Measurements from ENCODE around the gene DFFA. TPM values are rescaled to one million over a fixed set of nuclear protein-coding genes. Genes with fewer than 3 reads are reported as not detected.
A peak's percentile ranks its signal among the peaks of the same experiment; 100 is the strongest.

The DFFA gene
- total and polyA plus RNA-seq, 11 donors = 10.4 to 27.6 (median 24.5) TPM

DNA sequence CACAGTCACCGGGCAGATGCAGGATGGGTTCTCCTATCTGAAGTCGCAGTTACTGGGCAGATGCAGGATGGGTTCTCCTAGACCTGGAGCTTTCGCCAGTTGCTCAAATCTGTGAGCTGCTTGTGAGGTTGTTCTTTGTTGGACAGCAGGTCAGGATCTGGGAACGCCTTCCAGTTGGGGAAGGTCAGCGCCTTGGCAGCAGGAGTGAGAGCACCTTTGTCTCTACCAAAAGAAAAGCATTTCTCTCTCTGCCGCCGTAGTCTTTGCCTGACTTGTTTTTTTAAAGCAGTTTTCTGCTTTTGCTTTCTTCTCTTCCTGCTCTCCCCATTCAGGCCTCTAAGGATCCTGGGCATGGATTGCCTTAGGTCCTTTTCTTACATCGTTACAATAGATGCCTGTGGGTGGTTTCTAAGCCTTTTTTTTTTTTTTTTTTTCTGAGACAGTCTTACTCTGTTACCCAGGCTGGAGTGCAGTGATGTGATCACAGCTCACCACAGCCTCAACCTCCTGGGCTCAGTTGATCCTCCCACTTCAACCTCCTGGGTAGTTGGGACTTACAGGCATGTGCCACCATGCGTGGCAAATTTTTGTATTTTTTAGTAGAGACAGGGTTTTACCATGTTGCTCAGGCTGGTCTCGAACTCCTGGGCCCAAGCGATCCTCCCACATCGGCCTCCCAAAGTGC, 18.1 kb upstream of the DFFA start:
- Histone ChIP-seq H3K27me3 (no peaks in the 10 kb centered on the region), H3K4me3 (no peak overlapping the region), H3K4me1 (peaks cover 0 to 24% (median 10%) of the 10 kb centered on the region in 12 donors), H3K36me3 (peaks cover 0 to 11% (median 3%) of the 10 kb centered on the region in 9 donors), H3K9me3 (peaks cover 0 to 10% (median 0%) of the 10 kb centered on the region in 12 donors), H3K27ac (no peak overlapping the region)
- TF ChIP-seq, protein P1, sequence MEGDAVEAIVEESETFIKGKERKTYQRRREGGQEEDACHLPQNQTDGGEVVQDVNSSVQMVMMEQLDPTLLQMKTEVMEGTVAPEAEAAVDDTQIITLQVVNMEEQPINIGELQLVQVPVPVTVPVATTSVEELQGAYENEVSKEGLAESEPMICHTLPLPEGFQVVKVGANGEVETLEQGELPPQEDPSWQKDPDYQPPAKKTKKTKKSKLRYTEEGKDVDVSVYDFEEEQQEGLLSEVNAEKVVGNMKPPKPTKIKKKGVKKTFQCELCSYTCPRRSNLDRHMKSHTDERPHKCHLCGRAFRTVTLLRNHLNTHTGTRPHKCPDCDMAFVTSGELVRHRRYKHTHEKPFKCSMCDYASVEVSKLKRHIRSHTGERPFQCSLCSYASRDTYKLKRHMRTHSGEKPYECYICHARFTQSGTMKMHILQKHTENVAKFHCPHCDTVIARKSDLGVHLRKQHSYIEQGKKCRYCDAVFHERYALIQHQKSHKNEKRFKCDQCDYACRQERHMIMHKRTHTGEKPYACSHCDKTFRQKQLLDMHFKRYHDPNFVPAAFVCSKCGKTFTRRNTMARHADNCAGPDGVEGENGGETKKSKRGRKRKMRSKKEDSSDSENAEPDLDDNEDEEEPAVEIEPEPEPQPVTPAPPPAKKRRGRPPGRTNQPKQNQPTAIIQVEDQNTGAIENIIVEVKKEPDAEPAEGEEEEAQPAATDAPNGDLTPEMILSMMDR (IDR thresholded peaks at IDR 0.05) = no peak
- no peak for TF ChIP-seq POLR2A (IDR thresholded peaks at IDR 0.05)
- intact Hi-C loops (cut with DNase I) = loop anchor here in 8 of 10 donors (5.0 to 10.0 kb wide), 5 partner anchors 56 to 454 kb away; partner anchors contain the start of gene CENPS (in 4 of the 8)
- DNase-seq (no peak), ATAC-seq (no peak)
- 74 to 79% (median 76%) methylated on average over 12 of the region's 12 CpGs for WGBS, 4 donors

DNA sequence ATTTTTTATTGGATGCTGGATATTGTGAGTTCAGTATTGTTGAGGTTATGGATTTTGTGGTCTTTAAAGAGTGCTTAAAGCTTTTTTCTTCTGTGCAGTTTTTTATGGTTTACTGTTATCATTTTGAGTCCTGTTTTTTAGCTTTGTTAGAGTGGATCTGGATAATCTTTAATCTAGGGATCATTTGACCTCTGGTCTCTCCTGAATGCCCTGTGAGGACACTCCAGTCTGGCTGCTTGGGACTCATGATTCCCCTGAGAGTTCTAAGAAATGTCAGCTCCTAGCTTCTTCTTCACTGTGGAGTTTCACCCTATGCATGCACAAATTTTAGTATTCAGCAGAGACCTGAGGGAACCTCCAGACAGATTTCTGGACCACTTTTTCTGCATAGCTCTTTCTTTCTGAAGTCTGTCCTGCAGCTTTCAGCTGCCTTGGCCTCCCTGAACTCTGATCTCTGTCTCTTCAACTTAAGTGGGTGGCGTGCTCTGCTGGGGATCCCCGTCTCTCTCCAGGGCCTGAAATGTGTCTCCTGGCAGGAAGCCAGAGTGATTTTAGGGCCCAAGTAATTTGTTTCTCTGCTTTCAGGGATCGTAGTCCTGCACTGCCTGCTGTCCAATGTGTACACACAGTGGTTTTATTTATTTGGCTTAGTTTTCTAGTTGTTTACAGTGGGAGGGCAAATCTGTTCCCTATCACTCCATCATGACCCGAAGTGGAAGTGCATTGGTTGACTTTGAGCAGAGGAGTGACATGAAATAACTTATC, 17.1 kb upstream of the DFFA start:
- Histone ChIP-seq H3K4me1 (peaks cover 0 to 15% (median 3%) of the 10 kb centered on the region in 12 donors), H3K9me3 (peaks cover 0 to 10% (median 0%) of the 10 kb centered on the region in 12 donors), H3K4me3 (no peak overlapping the region), H3K27me3 (no peaks in the 10 kb centered on the region), H3K36me3 (peaks cover 0 to 11% (median 3%) of the 10 kb centered on the region in 9 donors), H3K27ac (no peak overlapping the region)
- ATAC-seq (no peak), DNase-seq (no peak)
- intact Hi-C loops (cut with DNase I) = loop anchor here in 8 of 10 donors (5.0 to 10.0 kb wide), 5 partner anchors 55 to 455 kb away; partner anchors contain the start of gene CENPS (in 4 of the 8)
- 52 to 72% (median 58%) methylated on average over 3 to 4 of the region's 4 CpGs for WGBS, 4 donors
- TF ChIP-seq, protein P1 (IDR thresholded peaks at IDR 0.05) = no peak
- TF ChIP-seq POLR2A (IDR thresholded peaks at IDR 0.05) = no peak

DNA sequence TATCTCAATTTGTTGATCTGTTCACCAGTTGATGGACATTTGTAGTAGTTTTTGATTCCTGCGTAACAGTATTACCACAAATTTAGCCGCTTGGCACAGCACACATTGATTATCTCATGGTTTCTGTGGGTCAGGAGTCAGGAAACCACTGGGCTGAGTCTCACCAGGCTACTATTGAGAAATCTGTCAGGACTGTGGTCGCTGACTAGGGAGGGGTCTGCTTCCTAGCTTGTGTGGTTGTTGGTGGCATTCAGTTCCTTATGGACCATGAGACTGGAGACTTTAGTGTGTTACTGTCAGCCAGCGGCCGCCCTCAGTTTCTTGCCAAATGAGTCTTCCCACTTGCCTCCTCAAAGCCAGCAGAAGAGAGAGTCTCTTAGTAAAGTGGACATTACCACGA, 12.2 kb upstream of the DFFA start:
- Histone ChIP-seq H3K4me1 (peaks cover 0 to 24% (median 0%) of the 10 kb centered on the region in 12 donors), H3K36me3 (peaks cover 0 to 9% (median 2%) of the 10 kb centered on the region in 9 donors), H3K27ac (peak overlapping the region in 1 of 12 donors; percentile 28), H3K27me3 (no peaks in the 10 kb centered on the region), H3K4me3 (no peak overlapping the region), H3K9me3 (peaks cover 0 to 10% (median 0%) of the 10 kb centered on the region in 12 donors)
- DNase-seq (no peak), ATAC-seq (peak in 3 of 4 donors; percentile 7 to 33 (median 33))
- intact Hi-C loops (cut with DNase I) = no loop called here
- TF ChIP-seq POLR2A (IDR thresholded peaks at IDR 0.05) = no peak
- TF ChIP-seq, protein P1 (IDR thresholded peaks at IDR 0.05) = no peak
- WGBS, 4 donors = 79 to 95% (median 91%) methylated on average over 6 of the region's 6 CpGs

DNA sequence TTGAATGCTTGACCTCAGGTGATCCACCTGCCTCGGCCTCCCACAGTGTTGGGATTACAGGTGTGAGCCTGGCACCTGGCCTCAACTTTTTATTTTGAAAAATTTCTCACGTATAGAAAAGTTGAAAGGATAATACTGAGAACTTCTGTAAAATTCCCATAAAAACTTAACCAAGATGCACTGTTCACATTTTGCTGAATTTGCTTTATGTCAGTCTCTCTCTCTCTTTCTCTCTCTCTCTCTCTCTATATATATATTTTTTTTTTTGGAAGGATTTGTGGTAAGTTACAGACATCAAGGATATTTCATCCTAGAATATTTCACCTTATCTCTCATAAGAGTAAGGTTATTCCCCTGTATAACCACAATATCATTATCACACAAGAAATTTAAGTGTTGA, 8.3 kb upstream of the DFFA start:
- no peak overlapping the region for H3K27ac ChIP-seq
- intact Hi-C loops (cut with DNase I) = no loop called here
- ATAC-seq = no peak
- WGBS, 4 donors = 87 to 95% (median 92%) methylated on average over 2 of the region's 2 CpGs
- DNase-seq = no peak
- peaks cover 0 to 1% (median 0%) of the 10 kb centered on the region in 12 donors for H3K9me3 ChIP-seq
- no peaks in the 10 kb centered on the region for H3K36me3 ChIP-seq
- H3K4me1 ChIP-seq = peaks cover 0 to 37% (median 10%) of the 10 kb centered on the region in 12 donors
- TF ChIP-seq POLR2A (IDR thresholded peaks at IDR 0.05) = no peak
- TF ChIP-seq, protein P1 (IDR thresholded peaks at IDR 0.05) = no peak
- H3K27me3 ChIP-seq = no peaks in the 10 kb centered on the region
- no peak overlapping the region for H3K4me3 ChIP-seq
